ENCODE data around the gene PTPRK.

The PTPRK gene

GRCh38 chr6:128515550-128516513 lies 4.6 kb downstream of the PTPRK start:
- DNase-seq (ENCODE audit: low read depth): no peak

GRCh38 chr6:128513878-128514277 lies 6.5 kb downstream of the PTPRK start:
- DNase-seq (ENCODE audit: low read depth): no peak

- DNase-seq (ENCODE audit: low read depth): no peak
Measured at GRCh38 chr6:128512296-128512695, 8.1 kb downstream of the PTPRK start.

DNA sequence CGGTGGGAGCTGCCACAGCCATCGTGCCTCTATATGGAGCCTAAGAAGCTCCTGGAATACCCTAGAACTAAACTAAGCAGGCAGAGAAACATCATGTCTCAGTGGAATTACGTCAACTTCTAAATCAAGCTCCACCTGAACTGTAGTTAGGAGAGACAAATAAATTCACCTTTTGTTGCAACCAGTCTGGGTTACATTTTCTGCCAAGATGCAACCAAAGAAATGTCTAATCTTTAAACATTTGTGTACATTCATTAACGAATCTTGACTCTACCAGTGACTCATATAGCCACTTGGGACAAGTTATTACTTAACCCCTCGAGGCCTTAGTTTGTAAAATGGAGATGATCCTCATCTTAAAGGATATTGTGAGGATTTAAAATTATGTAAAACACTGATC lies 8.9 kb downstream of the PTPRK start:
- no peak for DNase-seq (ENCODE audit: low read depth)

DNA sequence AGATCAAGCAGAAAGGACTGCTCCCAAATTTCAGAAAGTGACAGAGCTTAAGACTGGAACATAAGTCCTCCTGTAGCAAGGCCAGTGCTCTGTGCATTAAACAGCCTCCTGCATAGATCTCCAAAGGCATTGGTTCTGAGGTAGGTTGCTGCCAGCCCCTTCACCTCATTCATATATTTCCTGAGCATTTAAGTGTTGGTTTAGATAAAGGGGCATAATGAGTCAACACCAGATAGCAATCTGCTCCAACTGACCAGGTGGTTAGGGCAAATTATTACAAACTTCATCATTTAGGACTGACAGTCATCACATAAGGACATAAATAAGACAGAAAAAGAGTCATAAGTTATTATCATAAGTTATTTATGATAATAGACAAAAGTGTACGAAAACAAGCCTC lies 10.7 kb downstream of the PTPRK start:
- DNase-seq (ENCODE audit: low read depth): no peak

GRCh38 chr6:128508588-128509296 lies 11.7 kb downstream of the PTPRK start:
- no peak for DNase-seq (ENCODE audit: low read depth)

DNA sequence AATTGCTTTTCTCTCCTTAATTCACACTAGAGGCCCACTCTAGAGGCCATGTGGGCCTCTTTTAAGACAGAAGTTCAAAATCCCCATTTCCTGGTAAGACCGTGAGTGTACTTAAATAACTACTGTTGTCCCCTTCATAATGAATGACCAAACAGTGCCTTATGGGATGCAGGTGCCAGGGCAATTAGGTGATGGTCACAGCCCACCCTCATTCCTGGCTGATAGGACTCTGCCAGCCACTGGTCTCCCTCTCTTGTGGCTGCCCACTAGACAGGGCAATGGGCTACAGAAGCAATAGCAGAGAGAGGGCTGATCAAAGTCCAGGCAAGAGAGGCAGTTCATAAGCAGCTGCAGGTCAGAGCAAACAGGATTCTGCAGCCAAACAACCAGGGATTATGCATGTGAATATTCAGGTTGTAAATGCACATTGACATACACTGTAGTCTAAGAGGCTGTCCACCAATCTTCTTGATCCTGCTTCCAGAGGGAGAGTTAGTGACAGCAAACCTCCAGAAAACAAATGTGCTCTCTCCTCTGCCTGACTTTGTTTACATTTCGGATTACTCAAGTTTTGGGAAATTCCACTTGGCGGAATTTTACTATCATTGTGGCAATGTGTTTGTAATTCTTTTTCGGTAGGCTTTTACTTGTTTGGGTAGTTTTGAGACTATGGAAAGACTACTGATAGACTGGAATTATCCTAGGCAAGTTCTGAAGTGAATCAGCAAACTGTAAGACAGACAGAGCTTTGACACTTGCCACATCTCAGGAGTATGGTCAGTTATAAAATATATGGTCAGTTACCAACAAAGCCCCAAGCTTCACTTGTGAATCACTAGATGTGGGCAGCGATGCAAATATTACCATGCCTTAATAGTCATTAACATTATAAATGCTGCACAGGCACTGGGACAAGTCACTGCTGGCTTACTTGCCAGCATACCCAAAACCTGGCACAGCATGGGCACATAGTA lies 12.8 kb downstream of the PTPRK start:
- DNase-seq (ENCODE audit: low read depth): no peak

DNA sequence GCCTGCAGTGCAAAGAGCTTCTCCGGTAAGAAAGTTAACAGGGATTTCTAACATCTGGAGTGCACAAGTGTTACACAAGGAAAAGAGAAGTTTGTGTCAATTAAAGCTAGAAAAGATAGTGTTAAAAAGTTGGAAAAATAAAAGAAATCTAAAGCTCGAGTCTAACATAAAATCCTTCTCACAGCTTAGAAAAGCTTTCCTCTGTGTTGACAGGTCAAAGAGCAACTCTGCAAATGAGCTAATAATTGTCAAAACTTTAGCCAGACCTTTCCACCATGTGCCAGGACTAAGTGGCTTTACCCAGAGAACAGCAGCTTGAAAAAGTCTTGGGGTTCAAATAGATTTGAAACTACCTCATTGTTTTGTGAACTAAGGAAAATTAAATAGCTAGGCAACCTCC lies 14.8 kb downstream of the PTPRK start:
- no peak for DNase-seq (ENCODE audit: low read depth)

- no peak for DNase-seq (ENCODE audit: low read depth)
Measured at GRCh38 chr6:128504003-128504654, 16.3 kb downstream of the PTPRK start.

DNA sequence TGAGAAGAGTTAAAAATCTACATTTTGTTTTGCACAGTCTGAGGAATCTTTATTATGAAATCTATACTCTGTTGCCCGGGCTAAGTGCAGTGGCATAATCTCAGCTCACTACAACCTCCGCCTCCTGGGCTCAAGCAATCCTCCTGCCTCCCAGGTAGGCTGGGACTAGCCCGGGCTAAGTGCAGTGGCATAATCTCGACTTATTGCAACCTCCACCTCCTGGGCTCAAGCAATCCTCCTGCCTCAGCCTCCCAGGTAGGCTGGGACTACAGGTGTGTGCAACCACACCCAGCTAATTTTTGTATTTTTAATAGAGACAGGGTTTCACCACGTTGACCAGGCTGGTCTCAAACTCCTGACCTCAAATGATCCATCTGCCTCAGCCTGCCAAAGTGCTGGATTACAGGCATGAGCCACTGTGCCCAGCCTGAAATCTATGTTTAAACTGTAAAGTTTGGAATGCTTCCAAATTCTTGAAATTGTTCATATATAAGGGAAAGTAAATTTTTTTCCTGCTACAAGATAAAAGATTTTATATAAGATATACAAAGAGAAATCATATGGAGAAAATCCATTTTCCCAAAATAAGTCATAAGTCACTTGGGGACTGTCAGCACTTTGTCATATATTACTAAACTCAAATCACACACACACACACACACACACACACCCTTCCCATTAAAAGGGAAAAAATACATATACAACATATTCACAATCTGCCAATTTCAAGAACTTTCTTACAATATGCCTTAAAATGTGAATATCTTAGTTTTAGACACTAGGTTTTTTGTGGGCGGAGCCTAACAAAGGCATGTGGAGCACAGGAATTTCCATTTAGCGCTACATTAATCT lies 19.4 kb downstream of the PTPRK start:
- no peak for DNase-seq (ENCODE audit: low read depth)

- DNase-seq (ENCODE audit: low read depth): no peak
Measured at GRCh38 chr6:128500014-128500413, 20.4 kb downstream of the PTPRK start.

DNA sequence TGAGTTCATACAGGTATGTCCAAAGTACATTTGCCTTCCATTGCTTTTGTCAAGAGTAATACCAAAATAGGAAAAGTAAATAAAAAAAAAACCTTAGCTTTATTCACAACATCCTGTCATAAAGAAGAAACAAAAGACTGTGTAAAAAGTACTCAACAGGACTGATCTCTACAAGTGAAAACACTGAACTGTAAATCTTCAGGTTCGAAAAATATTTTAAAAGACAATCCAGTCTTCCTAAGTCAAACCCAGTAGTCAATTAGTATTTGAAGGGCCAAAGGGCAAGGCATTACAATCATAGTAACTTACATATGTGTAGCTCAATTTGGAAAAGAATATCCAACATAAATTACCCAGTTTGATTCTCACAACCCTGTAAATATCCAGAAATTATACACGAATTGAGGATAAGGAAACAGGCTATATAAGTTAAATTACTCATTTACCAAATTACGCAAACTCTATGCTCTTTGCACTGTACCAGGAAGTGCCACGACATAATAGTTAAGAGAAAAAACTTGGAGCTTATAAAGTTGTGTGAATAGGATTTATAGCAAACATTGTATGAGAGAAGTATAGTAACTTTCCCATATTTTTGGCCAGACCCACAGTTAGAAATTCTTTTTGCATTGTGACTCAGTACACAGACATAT lies 21.2 kb downstream of the PTPRK start:
- no peak for DNase-seq (ENCODE audit: low read depth)

GRCh38 chr6:128498234-128498633 lies 22.2 kb downstream of the PTPRK start:
- no peak for DNase-seq (ENCODE audit: low read depth)

GRCh38 chr6:128495536-128496333 lies 24.7 kb downstream of the PTPRK start:
- no peak for DNase-seq (ENCODE audit: low read depth)

DNA sequence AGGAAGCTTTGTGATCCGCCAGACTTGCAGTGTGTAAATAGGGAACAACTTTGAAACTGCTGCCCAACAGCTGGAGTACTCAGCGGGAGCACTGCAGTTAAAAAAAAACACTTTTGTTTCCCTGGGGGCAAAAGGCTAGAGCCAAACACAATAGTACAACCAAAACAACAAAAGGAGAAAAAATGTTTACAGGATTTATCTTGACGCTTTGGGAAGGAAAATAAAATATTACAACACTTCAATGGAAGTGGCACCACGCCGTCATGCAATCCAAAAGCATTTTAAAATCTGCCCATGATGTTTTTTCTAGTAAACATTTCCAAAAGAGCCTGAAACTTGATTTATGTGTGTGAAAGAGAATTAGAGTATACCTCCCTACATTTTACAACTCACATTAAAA lies 26.0 kb downstream of the PTPRK start:
- no peak for DNase-seq (ENCODE audit: low read depth)

GRCh38 chr6:128493877-128494276 lies 26.5 kb downstream of the PTPRK start:
- DNase-seq (ENCODE audit: low read depth): no peak

- DNase-seq (ENCODE audit: low read depth): no peak
Measured at GRCh38 chr6:128492386-128492785, 28.0 kb downstream of the PTPRK start.

- no peak for DNase-seq (ENCODE audit: low read depth)
Measured at GRCh38 chr6:128491610-128492206, 28.7 kb downstream of the PTPRK start.

- DNase-seq (ENCODE audit: low read depth): no peak
Measured at GRCh38 chr6:128491100-128491581, 29.3 kb downstream of the PTPRK start.

Data from activated T-cell treated with anti-CD3 and anti-CD28 coated beads for 24 hours (primary cell).